B cell (primary cell): Measurements from ENCODE around the gene PDP2. TPM values are rescaled to one million over a fixed set of nuclear protein-coding genes. Genes with fewer than 3 reads are reported as not detected.

Experiments
- ATAC-seq: fragments of 200-7000 bp; cut with Tn5 transposase; one replicate; pipeline ENCODE4 v1.10.0; 2021; ENCODE audit warnings: low read depth, mild to moderate bottlenecking, moderate number of reproducible peaks, moderate library complexity
- CTCF ChIA-PET: fragments of 350-600 bp; sonication (Branson Sonifier 250); formaldehyde crosslinking; loops from one replicate; lab custom pipeline; 2021; ENCODE audit warnings: antibody characterized with exemption, inconsistent platforms; lab: Charles Lee
- POLR2A ChIA-PET: fragments of 350-600 bp; sonication (Branson Sonifier 250); formaldehyde crosslinking; loops from one replicate; lab custom pipeline; 2021; ENCODE audit warnings: antibody characterized with exemption; lab: Charles Lee
- DNase-seq: peaks from one replicate; pipeline ENCODE4 v3.0.0; 2013
- H2AFZ ChIP-seq: 2 replicates; pipeline ENCODE4 v1.6.1; 2012; ENCODE audit warnings: mild to moderate bottlenecking, low read depth, low read length; ENCODE audit not compliant: insufficient read depth, poor library complexity, severe bottlenecking
- H3K27ac ChIP-seq, 2 donors: 1 replicate in 1 of 2; 2 replicates in 1 of 2; pipeline ENCODE4 v1.5.1; 2012 to 2013; ENCODE audit warnings: low read length in 2 of 2, mild to moderate bottlenecking in 2 of 2, moderate library complexity in 1 of 2
- H3K27me3 ChIP-seq, 4 experiments: fragments of 200-600 bp in 1 of 4; sonication (generic) in 1 of 4; replicated peaks in 1 of 4; 1 replicate in 2 of 4; 2 replicates in 2 of 4; pipeline versions ENCODE4 v1.6.1 to v1.7.0; 2013 to 2016; ENCODE audit warnings: low read length in 3 of 4, mild to moderate bottlenecking in 2 of 4, mixed read lengths in 1 of 4, moderate library complexity in 1 of 4; ENCODE audit not compliant: insufficient read depth in 4 of 4, control insufficient read depth in 3 of 4; ENCODE audit errors: control extremely low read depth in 1 of 4
- H3K36me3 ChIP-seq, 2 experiments: replicated peaks in 1 of 2; 1 replicate in 1 of 2; 2 replicates in 1 of 2; pipeline versions ENCODE4 v1.6.1 to v1.7.1; 2013; ENCODE audit warnings: low read length in 1 of 2; ENCODE audit not compliant: insufficient read depth in 2 of 2, control insufficient read depth in 1 of 2; ENCODE audit errors: control extremely low read depth in 1 of 2, extremely low read depth in 1 of 2
- H3K4me1 ChIP-seq, 2 donors: fragments of 200-600 bp in 1 of 2; sonication (generic) in 1 of 2; 1 replicate in 1 of 2; 2 replicates in 1 of 2; pipeline versions ENCODE4 v1.5.1 to v1.6.1; 2013 to 2017; ENCODE audit warnings: low read length in 2 of 2; ENCODE audit not compliant: control insufficient read depth in 2 of 2, insufficient read depth in 2 of 2
- H3K4me2 ChIP-seq: replicated peaks from 2 replicates; pipeline ENCODE3; 2012; ENCODE audit warnings: mild to moderate bottlenecking, low read depth, low read length; ENCODE audit not compliant: poor library complexity, severe bottlenecking
- H3K4me3 ChIP-seq, 5 experiments: fragments of 200-600 bp in 1 of 5; sonication (generic) in 1 of 5; 1 replicate in 3 of 5; 2 replicates in 2 of 5; pipeline versions ENCODE4 v1.5.1 to v1.7.0; 2011 to 2016; ENCODE audit warnings: low read length in 4 of 5, mild to moderate bottlenecking in 4 of 5, low read depth in 2 of 5, control low read depth in 1 of 5, moderate library complexity in 1 of 5; ENCODE audit not compliant: insufficient read depth in 1 of 5; ENCODE audit errors: control extremely low read depth in 1 of 5, extremely low read depth in 1 of 5
- H3K79me2 ChIP-seq: fragments of 200-600 bp; sonication (generic); one replicate; pipeline ENCODE4 v1.6.0; 2016; ENCODE audit warnings: low read length; ENCODE audit not compliant: control insufficient read depth, insufficient read depth
- H3K9ac ChIP-seq: fragments of 200-600 bp; sonication (generic); 2 replicates; pipeline ENCODE4 v1.6.1; 2017; ENCODE audit warnings: mild to moderate bottlenecking, low read length, moderate library complexity
- H3K9me3 ChIP-seq, 3 donors: one replicate each; pipeline versions ENCODE4 v1.6.1 to v1.7.1; 2013; ENCODE audit warnings: low read length in 2 of 3; ENCODE audit not compliant: control insufficient read depth in 2 of 3, insufficient read depth in 1 of 3; ENCODE audit errors: control extremely low read depth in 1 of 3
- H4K20me1 ChIP-seq: 2 replicates; pipeline ENCODE4 v1.6.0; 2012; ENCODE audit warnings: mild to moderate bottlenecking, low read length; ENCODE audit not compliant: insufficient read depth, control insufficient read depth, poor library complexity, severe bottlenecking
- H3K27ac Mint-ChIP-seq: one replicate; pipeline ENCODE4 v1.8.0; 2021; ENCODE audit warnings: mixed read lengths
- H3K27me3 Mint-ChIP-seq: one replicate; pipeline ENCODE4 v1.8.0; 2021; ENCODE audit warnings: mixed read lengths
- H3K4me1 Mint-ChIP-seq: one replicate; pipeline ENCODE4 v1.8.0; 2021; ENCODE audit warnings: mixed read lengths
- H3K4me3 Mint-ChIP-seq: one replicate; pipeline ENCODE4 v1.8.0; 2021; ENCODE audit warnings: mixed read lengths
- H3K9me3 Mint-ChIP-seq: one replicate; pipeline ENCODE4 v1.8.0; 2022; ENCODE audit warnings: mixed read lengths; ENCODE audit not compliant: insufficient read depth
- CTCF ChIP-seq: fragments of 200-600 bp; IDR thresholded peaks from one replicate; pipeline ENCODE4 v1.8.0; 2022; ENCODE audit warnings: antibody characterized with exemption, mild to moderate bottlenecking
- EZH2 ChIP-seq: IDR thresholded peaks from 2 replicates; pipeline ENCODE4 v1.6.1; 2012; ENCODE audit warnings: borderline replicate concordance, low read depth, mild to moderate bottlenecking, moderate library complexity, low read length; ENCODE audit not compliant: insufficient read depth, poor library complexity, severe bottlenecking
- WGBS: methylation state at CpG from one replicate; pipeline ENCODE4 v1.1.5; 2013; ENCODE audit warnings: missing lambda C conversion rate; ENCODE audit not compliant: insufficient coverage; 5-methylcytosine and 5-hydroxymethylcytosine counted together
- intact Hi-C: fragments of 100-400 bp; cut with micrococcal nuclease; formaldehyde crosslinking; loops from one replicate; pipeline ENCODE4 v1.10.0; 2022
- polyA plus RNA-seq: library from polyadenylated mRNA; depleted of rRNA; stranded (reverse); fragments of >200 nt; gene quantifications from 2 replicates; pipeline ENCODE4 v1.2.3, GENCODE V29; 2012
- total RNA-seq, 2 donors: library from RNA; stranded (reverse); fragments of 120-200 nt in 1 of 2; gene quantifications; 1 replicate in 1 of 2; 2 replicates in 1 of 2; pipeline versions ENCODE4 v1.2.3 to v1.2.4, GENCODE V29; 2013 to 2022

Gene PDP2
- total and polyA plus RNA-seq, 2 donors (not counting 1 experiment from before 2014, with no cell fraction given) = 1.9 to 18.7 TPM

- Mint-ChIP-seq H3K9me3 (no peaks in the 10 kb centered on the region), H3K27ac (no peak overlapping the region), H3K4me1 (no peaks in the 10 kb centered on the region), H3K27me3 (no peaks in the 10 kb centered on the region), H3K4me3 (no peak overlapping the region)
- Histone ChIP-seq H3K9me3 (no peaks in the 10 kb centered on the region), H3K4me3 (no peak overlapping the region), H3K36me3 (no peaks in the 10 kb centered on the region), H2AFZ (no peak overlapping the region), H3K4me2 (no peak overlapping the region), H3K4me1 (no peaks in the 10 kb centered on the region), H4K20me1 (no peaks in the 10 kb centered on the region), H3K27me3 (no peaks in the 10 kb centered on the region), H3K79me2 (no peaks in the 10 kb centered on the region), H3K9ac (no peak overlapping the region), H3K27ac (no peak overlapping the region)
- ChIA-PET POLR2A (no interaction called here), CTCF (no interaction called here)
- intact Hi-C loops = no loop called here
- no peak for TF ChIP-seq EZH2
- TF ChIP-seq CTCF = no peak
- ATAC-seq (no peak), DNase-seq (no peak)
- WGBS = 92% methylated on average over 12 of the region's 14 CpGs
Observed at GRCh38 chr16:66908762-66909559, 28.6 kb downstream of the PDP2 start.

GRCh38 chr16:66910175-66910940 lies 30.0 kb downstream of the PDP2 start:
- POLR2A ChIA-PET = no interaction called here
- CTCF ChIA-PET = no interaction called here
- Histone ChIP-seq H4K20me1 (no peaks in the 10 kb centered on the region), H3K27ac (no peak overlapping the region), H3K79me2 (no peaks in the 10 kb centered on the region), H3K4me2 (no peak overlapping the region), H3K9me3 (no peaks in the 10 kb centered on the region), H3K4me3 (no peak overlapping the region), H3K27me3 (no peaks in the 10 kb centered on the region), H2AFZ (no peak overlapping the region), H3K4me1 (no peaks in the 10 kb centered on the region), H3K36me3 (no peaks in the 10 kb centered on the region), H3K9ac (no peak overlapping the region)
- Mint-ChIP-seq H3K9me3 (no peaks in the 10 kb centered on the region), H3K4me1 (no peaks in the 10 kb centered on the region), H3K27ac (no peak overlapping the region), H3K4me3 (no peak overlapping the region), H3K27me3 (no peaks in the 10 kb centered on the region)
- WGBS = 85% methylated on average over 14 of the region's 14 CpGs
- ATAC-seq (no peak), DNase-seq (no peak)
- TF ChIP-seq CTCF = no peak
- no peak for TF ChIP-seq EZH2
- intact Hi-C loops = no loop called here
